Measurements from ENCODE around the gene CFTR.

Gene CFTR

GRCh38 chr7:117621075-117621618 lies 141.3 kb downstream of the CFTR start:
- Histone ChIP-seq H3K4me3 (ENCODE audit: low read length) (no peak overlapping the region), H3K4me1 (ENCODE audit: control insufficient read depth, low read depth, low read length) (no peaks in the 10 kb centered on the region), H3K27ac (ENCODE audit: low read length) (no peak overlapping the region), H3K9me3 (ENCODE audit: control insufficient read depth, low read depth, low read length) (no peaks in the 10 kb centered on the region), H3K36me3 (ENCODE audit: control insufficient read depth, low read depth, low read length) (no peaks in the 10 kb centered on the region), H3K9ac (ENCODE audit: low read length) (no peak overlapping the region), H3K27me3 (ENCODE audit: control insufficient read depth, insufficient read depth, low read length) (no peaks in the 10 kb centered on the region)

GRCh38 chr7:117623606-117624005 lies 143.8 kb downstream of the CFTR start:
- Histone ChIP-seq H3K9ac (ENCODE audit: low read length) (no peak overlapping the region), H3K36me3 (ENCODE audit: control insufficient read depth, low read depth, low read length) (no peaks in the 10 kb centered on the region), H3K9me3 (ENCODE audit: control insufficient read depth, low read depth, low read length) (no peaks in the 10 kb centered on the region)

DNA sequence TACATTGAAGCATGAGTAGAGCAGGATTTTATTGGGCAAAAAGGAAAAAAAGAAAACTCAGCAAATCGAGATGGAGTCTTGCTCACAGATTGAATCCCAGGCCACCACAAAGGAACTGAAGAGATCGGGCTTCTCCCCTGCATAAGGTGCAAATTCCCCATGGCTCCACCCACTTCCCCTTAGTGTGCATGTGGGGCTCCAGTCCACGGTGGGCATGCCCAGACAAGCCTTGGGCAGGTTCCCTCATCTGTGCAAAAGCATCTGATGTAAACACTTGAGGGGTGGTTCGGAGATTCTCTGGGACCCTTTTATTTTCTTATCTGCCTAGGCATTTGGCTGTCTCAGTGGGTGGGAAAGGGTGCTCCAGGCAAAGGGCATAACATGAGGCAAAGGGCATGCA lies 150.7 kb downstream of the CFTR start:
- Histone ChIP-seq H3K9ac (ENCODE audit: low read length) (no peak overlapping the region), H3K27ac (ENCODE audit: low read length) (no peak overlapping the region)

More at GRCh38 chr7:117623606-117624005, 143.8 kb downstream of the CFTR start:
- H3K27ac ChIP-seq (ENCODE audit: low read length), result no peak overlapping the region
- no peaks in the 10 kb centered on the region for H3K4me1 ChIP-seq (ENCODE audit: control insufficient read depth, low read depth, low read length)
- H3K27me3 ChIP-seq (ENCODE audit: control insufficient read depth, insufficient read depth, low read length), result no peaks in the 10 kb centered on the region
- H3K4me3 ChIP-seq (ENCODE audit: low read length), result no peak overlapping the region

DNA sequence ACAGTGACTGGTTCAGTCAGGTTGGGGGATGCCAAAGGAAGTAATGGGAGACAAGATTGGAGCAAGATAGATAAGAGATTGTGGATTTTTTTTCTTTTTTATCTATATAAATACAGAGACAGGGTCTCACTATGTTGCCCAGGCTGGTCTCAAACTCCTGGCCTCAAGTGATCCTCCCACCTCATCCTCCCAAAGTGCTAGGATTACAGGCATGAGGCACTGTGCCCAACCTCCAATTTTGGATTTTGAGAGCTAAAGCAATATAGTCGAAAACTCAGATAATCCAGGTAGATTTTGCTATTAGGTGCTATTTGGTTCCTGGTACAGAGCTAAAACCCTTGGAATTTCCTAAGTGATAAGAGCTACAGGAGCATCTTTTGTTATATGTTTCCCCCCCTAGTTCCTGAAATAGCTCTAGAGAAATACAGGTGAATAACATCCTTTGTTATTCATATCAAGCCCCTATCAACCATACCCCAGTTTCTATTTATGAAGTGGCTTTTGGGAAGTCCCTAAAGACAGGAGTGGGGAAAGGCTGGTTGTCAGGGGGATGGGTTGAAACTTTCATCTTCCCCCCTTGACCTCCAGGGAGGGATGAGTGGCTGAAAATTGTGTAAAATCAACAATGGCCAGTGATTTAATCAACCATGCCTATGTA lies 151.2 kb downstream of the CFTR start:
- Histone ChIP-seq H3K36me3 (ENCODE audit: control insufficient read depth, low read depth, low read length) (no peaks in the 10 kb centered on the region), H3K4me1 (ENCODE audit: control insufficient read depth, low read depth, low read length) (peaks cover 4% of the 10 kb centered on the region), H3K4me3 (ENCODE audit: low read length) (no peak overlapping the region), H3K9ac (ENCODE audit: low read length) (no peak overlapping the region), H3K27ac (ENCODE audit: low read length) (no peak overlapping the region), H3K27me3 (ENCODE audit: control insufficient read depth, insufficient read depth, low read length) (no peaks in the 10 kb centered on the region), H3K9me3 (ENCODE audit: control insufficient read depth, low read depth, low read length) (peaks cover 11% of the 10 kb centered on the region)

More for the DNA sequence above, 150.7 kb downstream of the CFTR start:
- Histone ChIP-seq H3K36me3 (ENCODE audit: control insufficient read depth, low read depth, low read length) (no peaks in the 10 kb centered on the region), H3K27me3 (ENCODE audit: control insufficient read depth, insufficient read depth, low read length) (no peaks in the 10 kb centered on the region), H3K4me1 (ENCODE audit: control insufficient read depth, low read depth, low read length) (peaks cover 4% of the 10 kb centered on the region), H3K9me3 (ENCODE audit: control insufficient read depth, low read depth, low read length) (peaks cover 11% of the 10 kb centered on the region), H3K4me3 (ENCODE audit: low read length) (no peak overlapping the region)

GRCh38 chr7:117631652-117632051 lies 151.8 kb downstream of the CFTR start:
- Histone ChIP-seq H3K27ac (ENCODE audit: low read length) (no peak overlapping the region), H3K4me1 (ENCODE audit: control insufficient read depth, low read depth, low read length) (peaks cover 4% of the 10 kb centered on the region), H3K9me3 (ENCODE audit: control insufficient read depth, low read depth, low read length) (peaks cover 11% of the 10 kb centered on the region), H3K9ac (ENCODE audit: low read length) (no peak overlapping the region), H3K4me3 (ENCODE audit: low read length) (no peak overlapping the region), H3K36me3 (ENCODE audit: control insufficient read depth, low read depth, low read length) (no peaks in the 10 kb centered on the region), H3K27me3 (ENCODE audit: control insufficient read depth, insufficient read depth, low read length) (no peaks in the 10 kb centered on the region)

DNA sequence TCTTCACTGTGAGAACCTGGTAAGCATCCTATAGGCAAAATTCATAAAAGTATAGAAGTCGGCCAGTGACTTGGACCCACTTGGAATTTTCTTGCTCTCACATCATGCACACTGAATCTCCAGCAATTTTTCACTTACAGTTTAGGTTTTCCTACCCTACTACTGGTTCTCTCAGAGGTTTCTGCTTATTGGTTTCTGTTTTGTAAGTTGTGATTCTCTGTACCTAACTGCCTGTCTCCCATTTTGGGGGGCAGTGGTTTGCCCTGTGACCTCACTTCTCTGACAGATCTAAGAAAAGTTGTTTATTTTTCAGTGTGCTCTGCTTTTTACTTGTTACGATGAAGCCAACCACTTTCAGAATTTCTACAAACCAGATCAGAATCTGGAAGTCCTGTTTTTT lies 158.1 kb downstream of the CFTR start:
- H3K36me3 ChIP-seq (ENCODE audit: control insufficient read depth, low read depth, low read length), result no peaks in the 10 kb centered on the region
- no peak overlapping the region for H3K27ac ChIP-seq (ENCODE audit: low read length)
- H3K9me3 ChIP-seq (ENCODE audit: control insufficient read depth, low read depth, low read length), result peaks cover 11% of the 10 kb centered on the region
- no peak overlapping the region for H3K9ac ChIP-seq (ENCODE audit: low read length)
- no peaks in the 10 kb centered on the region for H3K27me3 ChIP-seq (ENCODE audit: control insufficient read depth, insufficient read depth, low read length)
- H3K4me1 ChIP-seq (ENCODE audit: control insufficient read depth, low read depth, low read length), result no peaks in the 10 kb centered on the region
- no peak overlapping the region for H3K4me3 ChIP-seq (ENCODE audit: low read length)

GRCh38 chr7:117639966-117640365 lies 160.1 kb downstream of the CFTR start:
- H3K36me3 ChIP-seq (ENCODE audit: control insufficient read depth, low read depth, low read length), result no peaks in the 10 kb centered on the region
- H3K27me3 ChIP-seq (ENCODE audit: control insufficient read depth, insufficient read depth, low read length), result no peaks in the 10 kb centered on the region
- H3K9ac ChIP-seq (ENCODE audit: low read length), result no peak overlapping the region
- H3K4me1 ChIP-seq (ENCODE audit: control insufficient read depth, low read depth, low read length), result no peaks in the 10 kb centered on the region
- H3K4me3 ChIP-seq (ENCODE audit: low read length), result no peak overlapping the region
- no peaks in the 10 kb centered on the region for H3K9me3 ChIP-seq (ENCODE audit: control insufficient read depth, low read depth, low read length)
- H3K27ac ChIP-seq (ENCODE audit: low read length), result no peak overlapping the region

- H3K4me1 ChIP-seq (ENCODE audit: control insufficient read depth, low read depth, low read length), result no peaks in the 10 kb centered on the region
- no peaks in the 10 kb centered on the region for H3K36me3 ChIP-seq (ENCODE audit: control insufficient read depth, low read depth, low read length)
- H3K27me3 ChIP-seq (ENCODE audit: control insufficient read depth, insufficient read depth, low read length), result no peaks in the 10 kb centered on the region
- H3K4me3 ChIP-seq (ENCODE audit: low read length), result no peak overlapping the region
- H3K9me3 ChIP-seq (ENCODE audit: control insufficient read depth, low read depth, low read length), result no peaks in the 10 kb centered on the region
- no peak overlapping the region for H3K9ac ChIP-seq (ENCODE audit: low read length)
- no peak overlapping the region for H3K27ac ChIP-seq (ENCODE audit: low read length)
Measured at GRCh38 chr7:117640465-117640864, 160.6 kb downstream of the CFTR start.

DNA sequence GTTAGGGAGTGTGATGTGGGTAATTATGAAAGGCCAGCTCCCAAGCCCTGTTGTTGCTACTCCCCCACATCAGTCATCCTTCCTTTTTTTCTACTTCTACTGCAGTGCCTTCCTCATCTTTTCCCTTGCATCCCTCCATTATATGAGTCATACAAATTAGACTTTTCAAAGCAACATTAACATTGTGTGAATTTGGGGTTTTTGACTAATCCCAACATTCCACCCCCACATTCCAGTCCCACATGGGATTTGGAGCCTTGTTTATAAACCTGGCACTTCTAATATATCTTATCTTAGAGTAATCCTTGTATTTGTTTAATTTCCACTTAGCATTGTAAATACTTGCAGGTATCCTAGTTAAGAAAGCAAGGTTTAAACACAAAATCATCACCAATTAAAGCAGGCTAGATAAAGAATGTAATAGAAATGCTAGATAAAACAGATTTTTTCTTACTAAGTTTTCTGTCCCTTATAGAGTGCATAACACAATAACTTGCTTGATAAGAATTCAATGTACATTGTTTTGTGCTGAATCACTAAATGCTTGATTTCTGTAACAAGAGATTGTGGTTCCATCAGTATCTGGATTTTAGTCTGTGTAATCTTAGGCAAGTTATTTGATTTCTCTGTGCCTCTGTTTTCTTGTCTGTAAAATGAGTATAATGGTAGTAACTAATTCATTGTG lies 165.8 kb downstream of the CFTR start:
- no peak overlapping the region for H3K27ac ChIP-seq (ENCODE audit: low read length)
- H3K27me3 ChIP-seq (ENCODE audit: control insufficient read depth, insufficient read depth, low read length), result no peaks in the 10 kb centered on the region
- H3K36me3 ChIP-seq (ENCODE audit: control insufficient read depth, low read depth, low read length), result no peaks in the 10 kb centered on the region
- H3K4me1 ChIP-seq (ENCODE audit: control insufficient read depth, low read depth, low read length), result no peaks in the 10 kb centered on the region
- H3K4me3 ChIP-seq (ENCODE audit: low read length), result no peak overlapping the region
- no peak overlapping the region for H3K9ac ChIP-seq (ENCODE audit: low read length)
- H3K9me3 ChIP-seq (ENCODE audit: control insufficient read depth, low read depth, low read length), result no peaks in the 10 kb centered on the region

- Histone ChIP-seq H3K9ac (ENCODE audit: low read length) (no peak overlapping the region), H3K4me3 (ENCODE audit: low read length) (no peak overlapping the region), H3K27me3 (ENCODE audit: control insufficient read depth, insufficient read depth, low read length) (no peaks in the 10 kb centered on the region), H3K9me3 (ENCODE audit: control insufficient read depth, low read depth, low read length) (no peaks in the 10 kb centered on the region), H3K36me3 (ENCODE audit: control insufficient read depth, low read depth, low read length) (no peaks in the 10 kb centered on the region), H3K27ac (ENCODE audit: low read length) (no peak overlapping the region), H3K4me1 (ENCODE audit: control insufficient read depth, low read depth, low read length) (peaks cover 7% of the 10 kb centered on the region)
Measured at GRCh38 chr7:117648203-117648866, 168.5 kb downstream of the CFTR start.

DNA sequence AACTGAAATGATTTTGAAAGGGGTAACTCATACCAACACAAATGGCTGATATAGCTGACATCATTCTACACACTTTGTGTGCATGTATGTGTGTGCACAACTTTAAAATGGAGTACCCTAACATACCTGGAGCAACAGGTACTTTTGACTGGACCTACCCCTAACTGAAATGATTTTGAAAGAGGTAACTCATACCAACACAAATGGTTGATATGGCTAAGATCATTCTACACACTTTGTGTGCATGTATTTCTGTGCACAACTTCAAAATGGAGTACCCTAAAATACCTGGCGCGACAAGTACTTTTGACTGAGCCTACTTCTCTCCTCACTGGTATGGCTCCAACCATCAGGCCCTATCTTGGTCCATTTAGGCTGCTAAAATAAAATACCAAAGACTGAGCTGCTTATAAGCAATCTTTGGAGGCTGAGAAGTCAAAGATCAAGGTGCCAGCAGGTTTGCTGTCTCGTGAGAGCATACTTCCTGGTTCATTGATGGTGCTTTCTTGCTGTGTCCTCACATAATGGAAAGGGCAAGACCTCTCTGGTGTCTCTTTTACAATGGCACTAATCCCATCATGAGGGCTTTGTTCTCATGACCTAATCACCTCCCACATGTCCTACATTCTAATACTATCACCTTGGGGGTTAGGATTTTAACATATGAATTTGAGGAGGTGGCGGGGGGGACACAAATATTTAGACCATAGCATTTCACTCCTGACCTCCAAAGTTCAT lies 173.3 kb downstream of the CFTR start:
- Histone ChIP-seq H3K9me3 (ENCODE audit: control insufficient read depth, low read depth, low read length) (no peaks in the 10 kb centered on the region), H3K4me1 (ENCODE audit: control insufficient read depth, low read depth, low read length) (peaks cover 13% of the 10 kb centered on the region), H3K27me3 (ENCODE audit: control insufficient read depth, insufficient read depth, low read length) (no peaks in the 10 kb centered on the region), H3K9ac (ENCODE audit: low read length) (no peak overlapping the region), H3K36me3 (ENCODE audit: control insufficient read depth, low read depth, low read length) (no peaks in the 10 kb centered on the region), H3K4me3 (ENCODE audit: low read length) (no peak overlapping the region), H3K27ac (ENCODE audit: low read length) (no peak overlapping the region)

All from iPS-18a (cell line).